ENCODE measurements around the gene EBF3.

EBF3 gene

GRCh38 chr10:129971381-129972144 is 7.5 kb upstream of the EBF3 start:
- DNase-seq (ENCODE audit: low read depth), result no peak

- no peak for DNase-seq (ENCODE audit: low read depth)
Measured at GRCh38 chr10:129970465-129971364, 6.6 kb upstream of the EBF3 start.

DNA sequence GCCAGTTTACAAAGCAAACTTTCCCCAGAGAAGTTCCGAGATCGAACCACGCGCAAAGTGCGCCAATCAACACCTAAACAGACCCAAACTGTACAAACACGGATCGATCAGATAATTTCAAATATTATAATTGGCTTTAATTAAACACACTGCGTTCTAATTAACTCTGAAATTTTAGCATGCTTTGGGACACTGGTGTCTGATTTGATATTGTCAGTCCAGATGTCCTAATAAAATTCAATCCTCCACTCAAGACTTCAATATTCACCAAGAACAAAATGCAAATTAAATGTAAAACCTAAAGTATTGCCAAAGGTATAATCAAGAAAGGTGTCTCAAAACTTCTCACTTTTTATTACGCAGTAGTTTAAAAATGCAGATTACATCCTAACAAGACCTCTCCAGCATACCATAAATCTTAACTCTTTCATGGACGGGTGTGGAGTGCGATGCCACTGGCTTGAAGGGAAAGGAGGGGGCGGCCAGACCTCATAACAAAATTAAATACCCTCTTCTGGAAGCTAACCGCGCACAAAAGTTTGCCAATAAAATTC is 5.9 kb upstream of the EBF3 start:
- no peak for DNase-seq (ENCODE audit: low read depth)

DNA sequence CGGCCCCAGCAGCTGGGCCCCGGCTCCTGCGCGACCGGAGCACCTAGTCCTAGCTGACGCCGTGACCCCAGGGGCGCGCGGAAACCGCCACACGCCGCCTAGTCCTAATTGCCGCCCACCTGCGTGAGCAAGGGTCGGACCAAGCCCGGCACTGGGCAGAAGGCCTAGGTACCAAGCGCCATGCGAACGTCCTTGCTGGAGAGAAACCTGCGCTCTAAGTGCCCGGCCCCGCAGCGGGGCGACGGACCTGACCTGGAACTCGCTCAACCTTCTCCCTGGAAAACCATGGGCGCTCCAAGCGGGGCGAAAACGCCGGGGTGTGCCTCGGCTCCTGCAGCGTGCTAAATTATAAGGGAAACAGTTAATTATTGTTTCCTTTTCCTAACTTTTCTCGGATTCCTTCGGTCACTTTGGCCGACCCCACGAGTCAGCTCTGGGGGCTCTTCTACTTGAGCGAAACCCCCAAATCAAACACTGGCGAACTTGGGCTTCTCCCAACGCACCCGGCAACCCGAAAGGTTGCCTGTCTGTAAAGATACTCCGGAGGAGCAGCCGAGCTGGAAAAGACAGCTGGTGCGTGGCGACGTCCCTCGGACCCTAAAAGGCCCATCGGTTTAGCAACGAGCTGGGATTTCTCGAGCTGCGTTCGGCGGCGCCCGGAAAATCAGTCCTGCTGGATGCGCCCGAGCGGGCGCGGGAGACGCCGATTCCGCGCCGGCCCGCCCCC is 5.3 kb upstream of the EBF3 start:
- DNase-seq (ENCODE audit: low read depth), result no peak

DNA sequence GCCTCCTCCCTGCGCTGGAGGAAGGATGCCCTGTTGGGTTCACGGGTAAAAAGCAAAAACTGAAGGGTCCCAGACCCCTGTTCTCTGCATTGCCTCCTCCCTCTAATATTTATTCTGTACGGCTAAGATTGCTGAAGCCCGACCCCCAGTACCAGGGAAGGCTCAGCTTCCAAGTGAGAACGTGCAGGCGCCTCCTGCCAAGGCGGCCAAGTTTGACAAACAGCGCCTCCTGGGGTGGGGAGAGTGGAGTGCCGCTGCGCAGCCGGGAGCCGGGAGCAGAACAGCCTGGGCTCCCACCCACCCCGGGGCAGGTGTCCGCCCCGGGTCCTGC is 4.7 kb upstream of the EBF3 start:
- no peak for DNase-seq (ENCODE audit: low read depth)

GRCh38 chr10:129968020-129968852 is 4.2 kb upstream of the EBF3 start:
- DNase-seq (ENCODE audit: low read depth), result no peak

DNA sequence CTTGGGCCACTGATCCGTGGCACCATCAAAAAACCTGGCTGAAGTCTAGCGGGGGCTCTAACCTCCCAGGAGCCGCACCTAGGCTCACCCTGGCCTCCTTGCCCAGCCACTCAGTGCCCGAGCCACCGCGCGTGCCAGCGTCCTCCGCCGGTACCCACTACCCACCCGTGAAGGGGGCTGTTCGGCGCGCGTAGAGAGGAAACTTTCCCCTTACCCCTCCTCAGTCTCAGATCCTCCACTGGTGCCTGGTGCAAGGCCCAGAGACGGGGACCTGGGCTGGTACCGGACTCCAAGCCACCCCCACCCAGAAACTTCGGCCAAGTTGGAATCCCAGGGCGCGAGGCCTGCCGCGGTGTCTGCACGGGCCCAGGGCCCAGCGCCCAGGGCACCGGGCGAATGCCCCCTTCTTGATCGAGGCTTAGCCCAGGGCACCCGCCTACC is 3.5 kb upstream of the EBF3 start:
- no peak for DNase-seq (ENCODE audit: low read depth)

DNA sequence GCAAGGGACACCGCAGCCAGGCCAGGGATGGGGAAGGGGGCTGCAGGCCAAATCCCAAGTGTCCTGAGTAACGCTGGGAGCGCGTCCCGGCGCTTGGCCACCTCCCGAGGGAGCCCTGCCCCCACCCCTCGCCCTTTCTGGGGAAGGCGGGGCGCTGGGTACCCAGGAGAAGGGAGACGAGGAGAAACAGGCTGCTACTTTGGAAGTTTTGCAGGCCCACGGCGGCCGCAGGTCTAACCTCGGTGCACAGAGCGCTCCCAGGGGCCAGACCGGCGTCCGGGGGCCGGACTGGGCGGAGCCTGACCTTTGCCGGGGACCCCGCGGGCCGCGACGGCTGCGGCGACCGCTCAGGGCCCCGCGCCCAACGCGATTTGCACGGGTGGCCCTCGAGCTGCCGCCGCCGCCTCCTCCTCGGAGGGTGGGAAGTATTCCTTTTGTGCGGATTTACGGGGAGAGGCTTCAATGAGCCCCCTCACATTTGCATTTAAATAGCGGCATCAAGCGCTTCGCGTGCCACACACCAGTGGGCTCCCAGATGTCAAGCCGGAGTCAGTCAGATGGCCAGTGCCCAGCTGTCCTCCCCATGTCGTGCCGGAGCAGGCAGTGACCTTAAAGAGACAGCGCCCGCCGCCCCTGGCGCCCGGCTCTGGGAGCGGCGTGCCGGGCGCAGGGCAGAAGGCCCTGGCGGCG is 3.0 kb upstream of the EBF3 start:
- no peak for DNase-seq (ENCODE audit: low read depth)

DNA sequence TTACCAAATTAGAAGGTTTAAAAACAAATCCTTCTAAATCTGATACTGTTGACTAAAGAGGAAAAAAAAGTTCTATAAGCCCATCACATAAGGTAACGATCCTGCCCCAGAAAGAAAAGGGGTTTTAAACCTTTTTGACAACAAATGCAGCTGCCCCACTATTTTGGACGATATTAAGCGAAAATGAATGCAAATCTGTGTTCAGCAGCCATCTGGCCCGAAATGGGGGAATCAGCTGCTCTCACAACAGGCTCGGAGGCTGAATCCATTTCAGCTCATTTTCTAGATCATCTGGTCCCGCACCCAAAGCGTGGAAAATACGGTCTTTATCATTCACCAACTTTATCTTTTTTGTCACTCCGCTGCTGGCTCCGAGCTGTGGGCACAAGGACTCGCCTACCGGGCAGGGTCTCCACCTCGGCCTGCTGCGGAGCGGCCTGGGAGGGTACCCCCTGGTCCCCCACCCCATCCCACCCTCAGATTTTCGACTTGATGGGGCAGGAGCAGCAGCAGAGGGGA is 2.4 kb upstream of the EBF3 start:
- no peak for DNase-seq (ENCODE audit: low read depth)

DNA sequence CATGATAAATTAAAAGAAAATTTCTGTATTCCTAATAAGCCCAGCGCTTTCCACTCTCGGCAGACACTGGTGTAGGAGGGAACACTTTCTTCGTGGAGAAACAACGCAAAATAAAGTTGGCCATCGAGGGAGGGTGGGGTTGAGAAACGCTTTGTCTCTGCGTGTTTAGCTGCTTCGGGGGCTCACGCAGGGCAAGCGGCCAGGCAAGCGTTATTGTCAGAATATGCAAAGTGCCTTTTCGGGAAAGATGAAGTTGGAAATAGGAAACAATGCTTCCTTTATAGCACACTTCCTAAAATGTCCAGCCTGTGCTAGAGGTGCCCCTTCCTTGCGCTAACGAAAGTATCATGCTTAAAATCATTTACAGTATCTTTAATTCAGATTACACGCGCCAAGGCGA is 1.9 kb upstream of the EBF3 start:
- DNase-seq (ENCODE audit: low read depth), result no peak

- no peak for DNase-seq (ENCODE audit: low read depth)
Measured at GRCh38 chr10:129965425-129965808, 1.3 kb upstream of the EBF3 start.

DNA sequence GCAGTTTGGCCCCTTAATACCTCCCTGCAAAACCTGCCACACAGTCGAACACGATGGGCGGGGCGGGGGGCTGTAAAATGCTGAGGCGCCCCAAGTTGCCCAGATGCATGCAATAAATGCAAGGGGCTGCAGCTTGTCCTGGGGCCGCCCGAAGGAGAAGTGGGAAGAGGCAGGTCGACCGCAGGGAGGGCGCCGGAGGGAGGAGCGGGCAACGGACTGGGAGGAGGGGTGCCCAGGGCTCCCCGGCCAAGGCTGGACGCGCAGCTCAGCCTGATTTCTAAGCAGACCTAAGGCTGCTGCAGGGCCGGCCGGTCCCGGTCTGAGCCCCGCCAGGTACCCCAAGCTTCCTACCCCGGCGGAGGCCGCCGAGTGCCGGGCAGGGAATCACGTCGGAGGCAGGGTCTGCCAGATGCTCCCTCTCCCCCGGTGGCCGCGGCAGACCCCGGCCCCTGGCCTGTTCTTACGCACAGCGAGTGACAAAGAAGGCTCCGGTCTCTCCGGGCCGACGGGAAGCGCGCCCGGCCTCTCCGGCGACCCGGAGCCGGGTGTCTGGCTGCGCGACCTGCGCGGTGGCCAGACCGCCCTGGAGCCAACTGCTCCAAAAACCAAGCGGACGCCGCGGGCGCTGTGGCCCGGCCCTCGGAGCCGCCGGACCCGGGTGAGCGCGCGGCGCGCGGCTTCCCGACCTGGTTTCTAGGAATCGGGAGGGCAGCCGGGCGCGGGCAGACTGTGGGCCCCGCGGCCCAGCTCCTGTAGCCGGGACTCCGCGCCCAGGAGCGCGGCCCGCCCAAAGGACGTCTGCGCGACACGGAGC is 744 bp upstream of the EBF3 start:
- DNase-seq (ENCODE audit: low read depth), result no peak

DNA sequence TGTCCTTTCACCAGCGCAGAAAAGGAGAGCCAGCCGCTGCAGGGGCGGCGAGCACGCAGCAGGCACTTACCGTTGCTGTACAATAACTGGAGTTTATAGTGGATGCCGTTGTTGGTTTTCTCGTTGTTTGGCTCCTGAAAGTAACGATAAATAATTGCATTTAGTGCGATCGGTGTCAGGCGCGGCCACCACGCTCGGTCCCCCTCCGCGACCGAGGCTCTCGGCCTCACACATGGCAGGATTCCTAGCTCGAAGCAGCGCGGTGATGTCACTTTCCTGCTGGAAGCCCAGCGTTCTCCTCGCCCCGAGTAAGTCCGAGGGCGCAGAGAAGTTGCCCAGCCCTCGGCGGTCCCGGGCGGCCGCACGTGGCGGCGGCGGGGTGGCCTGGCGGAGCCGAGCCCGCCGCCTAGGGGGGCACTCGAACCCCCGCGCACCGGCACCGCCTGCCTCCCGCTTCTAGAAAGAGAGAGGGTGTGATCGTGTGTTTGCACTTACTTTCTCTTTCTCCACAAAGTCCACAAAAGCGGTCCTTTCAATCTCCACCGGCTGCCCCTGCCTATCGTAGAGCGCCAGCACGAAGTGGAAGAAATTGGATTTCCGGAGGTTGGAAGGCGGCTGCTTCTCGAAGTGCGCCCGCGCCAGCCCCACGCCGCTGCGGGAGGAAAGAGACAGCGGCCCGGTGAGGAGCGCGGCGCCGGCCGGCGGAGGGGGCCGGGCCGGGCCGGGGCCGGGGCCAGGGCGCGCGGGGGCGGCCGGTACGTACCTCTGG is 1.0 kb downstream of the EBF3 start:
- no peak for DNase-seq (ENCODE audit: low read depth)

GRCh38 chr10:129962031-129962871 is 1.8 kb downstream of the EBF3 start:
- no peak for DNase-seq (ENCODE audit: low read depth)

DNA sequence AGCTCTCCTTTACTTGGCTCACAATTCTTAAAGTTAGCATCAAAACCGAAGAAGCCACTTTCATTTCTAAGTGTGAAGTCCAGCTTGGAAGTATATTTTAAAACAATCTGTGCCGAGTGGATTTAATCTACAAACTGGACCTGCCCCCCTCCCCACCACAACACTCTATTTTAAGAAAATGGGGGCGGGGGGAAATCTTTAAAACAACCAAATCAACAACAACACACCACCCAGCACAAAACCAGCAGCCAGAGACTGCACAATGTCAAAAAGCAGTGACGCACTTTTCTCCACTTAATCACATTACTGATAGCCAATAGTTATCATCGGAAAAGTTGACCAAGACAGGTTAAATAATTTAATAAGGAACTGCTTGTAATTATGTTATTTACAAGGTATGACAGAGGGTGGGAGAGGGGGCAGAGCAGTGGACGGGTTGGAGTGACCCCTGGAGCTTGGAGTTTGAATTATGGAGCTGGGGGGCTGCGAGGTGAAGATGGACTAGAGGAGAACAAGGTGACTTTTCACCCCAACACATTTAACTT is 2.8 kb downstream of the EBF3 start:
- DNase-seq (ENCODE audit: low read depth), result no peak

DNA sequence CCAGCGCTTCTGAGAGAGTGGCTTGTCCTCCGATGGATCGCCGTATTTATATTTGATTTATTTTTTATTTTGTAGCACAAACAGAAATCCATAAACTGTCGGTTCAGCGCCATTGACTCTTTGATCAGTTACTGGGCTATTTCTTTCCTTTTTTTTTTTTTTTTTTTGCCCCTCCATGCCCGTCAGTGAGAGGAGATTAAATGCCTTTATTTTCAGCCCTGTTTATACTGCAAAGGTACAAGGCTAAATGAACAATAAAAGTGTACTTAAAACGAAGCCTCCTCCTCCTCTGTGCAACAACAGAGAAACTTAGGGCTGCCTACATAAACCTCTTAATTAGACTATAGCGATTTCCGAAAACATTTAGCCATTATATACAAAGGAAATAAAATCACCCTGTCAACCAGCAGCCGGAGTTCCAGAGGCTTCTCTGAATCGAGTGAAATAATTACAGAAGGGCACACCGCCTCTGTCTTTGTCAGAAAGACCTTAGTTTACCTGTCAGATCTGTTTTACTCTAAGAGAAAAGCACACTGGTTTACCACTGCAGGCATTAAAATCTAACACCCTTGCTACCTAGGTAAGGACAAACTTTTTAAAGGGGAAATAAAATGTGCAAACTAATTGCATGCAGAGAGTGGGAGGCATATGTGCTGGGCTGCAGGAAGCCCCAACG is 3.5 kb downstream of the EBF3 start:
- no peak for DNase-seq (ENCODE audit: low read depth)

Data from GM04504 (cell line).